GM10248 (cell line): ENCODE measurements around the gene CHRD.
"Not testable (repeated sequence)": the region's sequence is repeated elsewhere in the genome, so short reads cannot be mapped to it uniquely, and the experiment has no call there.

ENCODE experiments used
- CTCF ChIA-PET: fragments of 300-600 bp; sonication (Branson Sonifier 250); formaldehyde crosslinking; extraction: SDS; loops from one replicate; lab custom pipeline; 2021; ENCODE audit warnings: antibody characterized with exemption; lab: Yijun Ruan, JAX
- POLR2A ChIA-PET: fragments of 350-650 bp; sonication (Branson Sonifier 250); formaldehyde crosslinking; extraction: SDS; loops from one replicate; lab custom pipeline; 2020; ENCODE audit warnings: antibody characterized with exemption; lab: Yijun Ruan, JAX
- DNase-seq: peaks from one replicate; pipeline ENCODE4 v3.0.0; 2012; ENCODE audit errors: extremely low spot score
- CTCF ChIP-seq: IDR thresholded peaks from 2 replicates; pipeline ENCODE4 v1.5.1; 2012; ENCODE audit warnings: mild to moderate bottlenecking, low read depth; ENCODE audit errors: extremely low read depth, missing control alignments, control extremely low read depth

Gene CHRD

GRCh38 chr3:184339001-184339400 lies 40.9 kb upstream of the CHRD start:
- CTCF ChIA-PET: interaction anchor here (1.2 to 3.2 kb wide), 2 partner anchors 16 to 25 kb away, joined by 3 to 15 read pairs; no protein-coding TSS in a partner anchor
- no peak for TF ChIP-seq CTCF

GRCh38 chr3:184339451-184340135 lies 40.3 kb upstream of the CHRD start:
- not testable (repeated sequence) for DNase-seq
- CTCF ChIA-PET: interaction anchor here (1.2 to 3.2 kb wide), 3 partner anchors 14 to 24 kb away, joined by 3 to 15 read pairs (median 11); no protein-coding TSS in a partner anchor
- POLR2A ChIA-PET: interaction anchor here (1.3 kb wide), 1 partner anchor 11 kb away, joined by 4 read pairs; no protein-coding TSS in a partner anchor

More at GRCh38 chr3:184339001-184339400, 40.9 kb upstream of the CHRD start:
- DNase-seq: no peak
- POLR2A ChIA-PET: interaction anchor here (1.3 kb wide), 1 partner anchor 12 kb away, joined by 4 read pairs; no protein-coding TSS in a partner anchor

- TF ChIP-seq CTCF: no peak
- ChIA-PET CTCF (interaction anchor here (1.3 to 3.0 kb wide), 2 partner anchors 12 to 27 kb away, joined by 4 to 11 read pairs; no protein-coding TSS in a partner anchor), POLR2A (interaction anchor here (1.1 kb wide), 1 partner anchor 20 kb away, joined by 3 read pairs; no protein-coding TSS in a partner anchor)
- DNase-seq: no peak
Observed at GRCh38 chr3:184341925-184342324, 37.9 kb upstream of the CHRD start.

GRCh38 chr3:184343200-184343876 lies 36.5 kb upstream of the CHRD start:
- POLR2A ChIA-PET: interaction anchor here (1.1 kb wide), 1 partner anchor 22 kb away, joined by 3 read pairs; no protein-coding TSS in a partner anchor
- DNase-seq: no peak
- no peak for TF ChIP-seq CTCF
- CTCF ChIA-PET: interaction anchor here (1.2 to 1.3 kb wide), 2 partner anchors 10 to 25 kb away, joined by 3 to 4 read pairs; no protein-coding TSS in a partner anchor

DNA sequence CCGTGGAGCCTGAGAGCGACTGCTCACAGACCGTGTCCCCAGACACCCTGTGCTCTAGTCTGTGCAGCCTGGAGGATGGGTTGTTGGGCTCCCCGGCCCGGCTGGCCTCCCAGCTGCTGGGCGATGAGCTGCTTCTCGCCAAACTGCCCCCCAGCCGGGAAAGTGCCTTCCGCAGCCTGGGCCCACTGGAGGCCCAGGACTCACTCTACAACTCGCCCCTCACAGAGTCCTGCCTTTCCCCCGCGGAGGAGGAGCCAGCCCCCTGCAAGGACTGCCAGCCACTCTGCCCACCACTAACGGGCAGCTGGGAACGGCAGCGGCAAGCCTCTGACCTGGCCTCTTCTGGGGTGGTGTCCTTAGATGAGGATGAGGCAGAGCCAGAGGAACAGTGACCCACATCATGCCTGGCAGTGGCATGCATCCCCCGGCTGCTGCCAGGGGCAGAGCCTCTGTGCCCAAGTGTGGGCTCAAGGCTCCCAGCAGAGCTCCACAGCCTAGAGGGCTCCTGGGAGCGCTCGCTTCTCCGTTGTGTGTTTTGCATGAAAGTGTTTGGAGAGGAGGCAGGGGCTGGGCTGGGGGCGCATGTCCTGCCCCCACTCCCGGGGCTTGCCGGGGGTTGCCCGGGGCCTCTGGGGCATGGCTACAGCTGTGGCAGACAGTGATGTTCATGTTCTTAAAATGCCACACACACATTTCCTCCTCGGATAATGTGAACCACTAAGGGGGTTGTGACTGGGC lies 35.1 kb upstream of the CHRD start:
- TF ChIP-seq CTCF: no peak
- no peak for DNase-seq
- ChIA-PET POLR2A (no interaction called here), CTCF (interaction anchor here (1.1 to 1.5 kb wide), 3 partner anchors 7 to 20 kb away, joined by 3 to 10 read pairs (median 4); partner anchors contain the start of gene FAM131A)

DNA sequence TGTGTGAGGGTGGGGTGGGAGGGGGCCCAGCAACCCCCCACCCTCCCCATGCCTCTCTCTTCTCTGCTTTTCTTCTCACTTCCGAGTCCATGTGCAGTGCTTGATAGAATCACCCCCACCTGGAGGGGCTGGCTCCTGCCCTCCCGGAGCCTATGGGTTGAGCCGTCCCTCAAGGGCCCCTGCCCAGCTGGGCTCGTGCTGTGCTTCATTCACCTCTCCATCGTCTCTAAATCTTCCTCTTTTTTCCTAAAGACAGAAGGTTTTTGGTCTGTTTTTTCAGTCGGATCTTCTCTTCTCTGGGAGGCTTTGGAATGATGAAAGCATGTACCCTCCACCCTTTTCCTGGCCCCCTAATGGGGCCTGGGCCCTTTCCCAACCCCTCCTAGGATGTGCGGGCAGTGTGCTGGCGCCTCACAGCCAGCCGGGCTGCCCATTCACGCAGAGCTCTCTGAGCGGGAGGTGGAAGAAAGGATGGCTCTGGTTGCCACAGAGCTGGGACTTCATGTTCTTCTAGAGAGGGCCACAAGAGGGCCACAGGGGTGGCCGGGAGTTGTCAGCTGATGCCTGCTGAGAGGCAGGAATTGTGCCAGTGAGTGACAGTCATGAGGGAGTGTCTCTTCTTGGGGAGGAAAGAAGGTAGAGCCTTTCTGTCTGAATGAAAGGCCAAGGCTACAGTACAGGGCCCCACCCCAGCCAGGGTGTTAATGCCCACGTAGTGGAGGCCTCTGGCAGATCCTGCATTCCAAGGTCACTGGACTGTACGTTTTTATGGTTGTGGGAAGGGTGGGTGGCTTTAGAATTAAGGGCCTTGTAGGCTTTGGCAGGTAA lies 34.3 kb upstream of the CHRD start:
- ChIA-PET POLR2A (no interaction called here), CTCF (interaction anchor here (1.1 to 1.5 kb wide), 3 partner anchors 8 to 21 kb away, joined by 3 to 10 read pairs (median 4); partner anchors contain the start of gene FAM131A)
- DNase-seq: peak; percentile 40

More for the DNA sequence above, 34.3 kb upstream of the CHRD start:
- TF ChIP-seq CTCF: no peak
